HG03095 (cell line): ENCODE results near the gene IL15RA.
"Not testable (repeated sequence)": the region's sequence is repeated elsewhere in the genome, so short reads cannot be mapped to it uniquely, and the experiment has no call there.

Experiments
- ATAC-seq: cut with Tn5 transposase; IDR thresholded peaks from one replicate; pipeline ENCODE4 v1.9.1; 2021; ENCODE audit warnings: moderate library complexity; ENCODE audit not compliant: unreplicated experiment

Gene IL15RA

GRCh38 chr10:6006991-6007390, 29.6 kb upstream of the IL15RA start:
- no peak for ATAC-seq

GRCh38 chr10:6006546-6006945, 29.2 kb upstream of the IL15RA start:
- no peak for ATAC-seq

GRCh38 chr10:6005856-6006395, 28.6 kb upstream of the IL15RA start:
- no peak for ATAC-seq

GRCh38 chr10:6005161-6005804, 27.9 kb upstream of the IL15RA start:
- not testable (repeated sequence) for ATAC-seq

- ATAC-seq = peak; percentile 63
These were observed 25.6 kb upstream of the IL15RA start for GRCh38 chr10:6002809-6003510.

GRCh38 chr10:5999440-6000165, 22.3 kb upstream of the IL15RA start:
- ATAC-seq = no peak

GRCh38 chr10:5996696-5997095, 19.4 kb upstream of the IL15RA start:
- no peak for ATAC-seq

- no peak for ATAC-seq
These were observed 15.1 kb upstream of the IL15RA start for GRCh38 chr10:5992398-5992797.

GRCh38 chr10:5991708-5992107, 14.4 kb upstream of the IL15RA start:
- ATAC-seq = no peak

GRCh38 chr10:5989756-5990155, 12.4 kb upstream of the IL15RA start:
- ATAC-seq = no peak

- ATAC-seq = no peak
These were observed 11.1 kb upstream of the IL15RA start for GRCh38 chr10:5988336-5988920.

- no peak for ATAC-seq
These were observed 10.4 kb upstream of the IL15RA start for GRCh38 chr10:5987747-5988146.

GRCh38 chr10:5985029-5985428, 7.7 kb upstream of the IL15RA start:
- ATAC-seq = no peak

GRCh38 chr10:5983774-5984173, 6.4 kb upstream of the IL15RA start:
- no peak for ATAC-seq

- ATAC-seq = no peak
These were observed 4.2 kb upstream of the IL15RA start for GRCh38 chr10:5981529-5981928.

- ATAC-seq = no peak
These were observed 817 bp upstream of the IL15RA start for GRCh38 chr10:5978230-5978489.

GRCh38 chr10:5976512-5977470, 552 bp downstream of the IL15RA start:
- peak; percentile 17 for ATAC-seq

- peak; percentile 44 for ATAC-seq
These were observed 1.5 kb downstream of the IL15RA start for GRCh38 chr10:5975641-5976473.

- no peak for ATAC-seq
These were observed 4.3 kb downstream of the IL15RA start for GRCh38 chr10:5973069-5973468.

- ATAC-seq = no peak
These were observed 5.5 kb downstream of the IL15RA start for GRCh38 chr10:5971886-5972285.
